LNCAP (cell line): ENCODE results near the gene PITPNB.

Source experiments
- CTCF ChIP-seq: fragments of 450-650 bp; IDR thresholded peaks from 2 replicates; pipeline ENCODE4 v1.5.1; 2017; ENCODE audit warnings: mild to moderate bottlenecking

PITPNB gene

DNA sequence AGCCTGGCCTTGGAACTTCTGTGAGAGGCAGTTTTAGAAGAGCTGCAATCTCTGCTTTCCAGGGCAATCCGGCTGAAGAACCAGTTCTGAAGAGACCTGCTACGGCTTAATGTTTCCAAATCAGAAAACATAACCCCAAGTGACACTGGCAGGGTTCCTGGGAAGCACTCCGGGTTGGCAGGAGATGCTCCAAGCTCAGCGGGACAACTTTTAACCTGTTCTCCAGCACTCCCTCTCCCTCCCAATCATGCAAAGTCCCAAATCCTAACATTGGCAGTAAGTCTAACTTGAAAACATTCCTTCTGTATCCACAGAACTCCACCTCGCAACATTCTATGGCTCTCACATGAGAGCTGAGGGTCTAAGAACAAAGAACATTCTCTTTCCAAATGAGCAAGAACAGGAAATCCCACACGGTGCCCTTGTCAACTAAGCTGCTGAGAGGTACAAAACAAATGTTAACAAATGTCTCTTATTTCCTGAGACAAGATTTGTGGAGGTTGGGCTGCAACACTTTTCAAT, 69.0 kb downstream of the PITPNB start:
- TF ChIP-seq CTCF = no peak

DNA sequence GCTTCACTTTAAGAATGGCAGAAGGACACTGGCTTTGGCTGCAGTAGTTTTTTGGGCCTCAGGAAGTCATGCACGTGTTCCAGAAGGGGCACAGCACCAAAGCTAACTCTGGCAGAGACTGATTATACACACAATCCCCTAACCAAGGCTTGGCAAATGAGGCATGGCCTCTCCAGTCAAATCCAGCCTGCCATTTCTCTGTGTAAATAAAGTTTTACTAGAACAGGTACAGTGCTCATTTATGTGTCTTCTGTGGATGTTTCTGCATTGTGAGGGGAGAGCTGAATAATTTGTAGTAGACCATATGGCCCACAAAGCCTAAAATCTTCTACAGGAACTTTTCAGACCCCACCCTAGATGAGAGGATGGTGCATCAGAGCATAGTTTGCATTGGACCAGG, 71.1 kb downstream of the PITPNB start:
- TF ChIP-seq CTCF = no peak

DNA sequence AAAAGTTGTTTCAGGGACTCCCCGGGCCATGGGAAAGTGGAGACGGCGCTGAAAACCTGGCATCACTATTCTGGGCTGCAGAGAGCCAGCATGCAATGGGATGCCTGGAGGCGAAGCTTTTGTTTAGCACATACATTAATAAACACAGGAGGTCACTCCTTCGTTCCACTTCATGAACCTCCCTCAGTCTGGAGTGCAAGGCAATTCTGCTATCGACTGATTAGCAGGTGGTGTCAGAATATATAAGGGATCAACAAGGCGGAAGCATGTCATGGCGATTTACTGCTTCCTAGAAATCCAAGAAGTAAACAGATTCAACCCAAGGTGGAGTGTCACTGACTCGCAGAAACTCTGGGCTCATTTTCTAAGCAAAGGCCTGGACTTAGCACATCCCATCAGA, 72.1 kb downstream of the PITPNB start:
- no peak for TF ChIP-seq CTCF

GRCh38 chr22:27846248-27846757, 72.8 kb downstream of the PITPNB start:
- no peak for TF ChIP-seq CTCF

GRCh38 chr22:27845644-27846043, 73.4 kb downstream of the PITPNB start:
- TF ChIP-seq CTCF = no peak

DNA sequence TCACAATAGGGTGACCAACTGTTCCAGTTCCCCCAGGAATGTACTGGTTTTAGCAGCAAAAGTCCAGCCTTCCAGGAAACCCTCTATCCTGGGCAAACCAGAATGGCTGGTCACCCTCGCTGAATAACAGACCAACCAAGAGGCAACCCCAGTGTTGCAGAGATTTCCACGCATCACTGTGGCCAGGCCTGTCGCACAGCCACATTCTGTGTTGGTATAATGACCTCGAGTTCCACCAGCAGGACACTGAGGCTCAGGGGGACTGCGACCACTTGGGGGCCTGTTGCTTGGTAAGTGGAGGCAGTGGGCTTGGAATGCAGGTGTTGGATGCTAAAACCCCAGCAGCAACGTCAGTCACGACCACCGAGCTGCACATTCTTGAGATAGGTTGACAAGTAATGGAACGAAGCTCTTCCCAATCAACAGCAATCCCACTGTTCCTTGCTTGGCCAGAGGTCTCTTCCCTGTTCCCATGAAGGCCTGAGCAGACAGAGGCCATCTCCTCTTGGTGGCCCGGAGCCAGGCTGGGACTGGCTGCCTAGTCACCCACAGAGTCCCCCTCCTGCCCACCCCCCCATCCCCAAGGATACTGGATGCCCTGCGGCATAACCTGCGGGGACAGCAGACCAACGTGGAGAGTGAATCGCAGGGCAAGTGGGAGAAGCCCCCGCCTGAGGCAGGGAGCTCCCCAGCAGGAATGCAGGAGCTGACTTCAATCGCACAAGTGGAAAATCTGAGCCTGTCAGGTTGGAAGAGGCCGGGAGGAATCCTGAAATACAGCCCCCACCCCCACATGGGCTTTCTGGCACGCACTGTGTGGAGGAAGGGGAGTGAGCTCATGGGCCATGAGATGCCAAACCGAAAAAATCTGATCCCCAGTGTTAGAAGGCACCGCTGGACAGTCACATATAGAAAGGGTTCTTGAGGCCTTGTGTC, 74.1 kb downstream of the PITPNB start:
- no peak for TF ChIP-seq CTCF

DNA sequence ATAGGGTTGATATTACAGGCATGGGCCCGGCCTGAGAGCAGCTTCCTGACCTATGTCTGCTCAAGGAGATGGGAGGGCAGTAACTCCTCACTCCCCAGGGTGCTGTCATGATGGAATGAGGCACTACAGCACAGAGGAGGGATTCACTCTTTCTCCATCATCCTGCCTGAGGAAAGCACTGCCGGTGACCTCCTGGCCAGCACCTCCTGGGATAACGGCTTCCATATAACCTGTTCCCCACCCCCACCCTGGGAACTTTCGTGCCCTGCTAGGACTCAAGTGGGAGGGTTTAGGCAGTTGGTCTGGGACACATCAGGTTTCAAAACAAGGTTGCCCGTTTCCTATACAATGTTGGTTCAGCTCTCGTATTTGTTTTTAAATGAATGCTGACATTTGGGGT, 74.8 kb downstream of the PITPNB start:
- no peak for TF ChIP-seq CTCF
